Coronary artery (tissue), 2 donors: ENCODE data around the gene SDF4.
"Not testable (repeated sequence)": the region's sequence is repeated elsewhere in the genome, so short reads cannot be mapped to it uniquely, and the experiment has no call there.

Source experiments
- DNase-seq: peaks from one replicate; pipeline ENCODE4 v3.0.0-alpha.2; 2017; ENCODE audit warnings: low spot score
- H3K27ac ChIP-seq, 2 donors: fragments of 200-600 bp; sonication (generic); one replicate each; pipeline ENCODE4 v1.5.1; 2016 to 2019
- H3K4me3 ChIP-seq: fragments of 200-600 bp; sonication (generic); 2 replicates; pipeline ENCODE4 v1.5.1; 2016; ENCODE audit warnings: mild to moderate bottlenecking, moderate library complexity
- CTCF ChIP-seq: fragments of 200-600 bp; sonication (generic); IDR thresholded peaks from one replicate; pipeline ENCODE4 v1.5.1; 2019; ENCODE audit warnings: antibody characterized with exemption

SDF4 gene

GRCh38 chr1:1197188-1197500, 34.7 kb downstream of the SDF4 start:
- Histone ChIP-seq H3K4me3 (no peak overlapping the region), H3K27ac (no peak overlapping the region)
- TF ChIP-seq CTCF = no peak
- no peak for DNase-seq

- Histone ChIP-seq H3K4me3 (no peak overlapping the region), H3K27ac (no peak overlapping the region)
- TF ChIP-seq CTCF = no peak
- no peak for DNase-seq
Observed at GRCh38 chr1:1196431-1197187, 35.2 kb downstream of the SDF4 start.

GRCh38 chr1:1195726-1196125, 36.1 kb downstream of the SDF4 start:
- not testable (repeated sequence) for DNase-seq, H3K4me3 ChIP-seq, H3K27ac ChIP-seq

- Histone ChIP-seq H3K27ac (no peak overlapping the region), H3K4me3 (no peak overlapping the region)
- no peak for DNase-seq
- no peak for TF ChIP-seq CTCF
Observed at GRCh38 chr1:1194723-1195122, 37.1 kb downstream of the SDF4 start.

GRCh38 chr1:1191734-1192133, 40.1 kb downstream of the SDF4 start:
- no peak for DNase-seq
- Histone ChIP-seq H3K4me3 (no peak overlapping the region), H3K27ac (no peak overlapping the region)
- no peak for TF ChIP-seq CTCF

- DNase-seq = no peak
- TF ChIP-seq CTCF = no peak
- H3K4me3 ChIP-seq = no peak overlapping the region
- H3K27ac ChIP-seq = no peak overlapping the region
Observed at GRCh38 chr1:1189111-1189510, 42.7 kb downstream of the SDF4 start.

- no peak for TF ChIP-seq CTCF
- H3K27ac ChIP-seq = no peak overlapping the region
- DNase-seq = no peak
- no peak overlapping the region for H3K4me3 ChIP-seq
Observed at GRCh38 chr1:1187938-1188337, 43.9 kb downstream of the SDF4 start.
